ENCODE results near the gene TUBGCP2.
A peak's percentile ranks its signal among the peaks of the same experiment; 100 is the strongest.

TUBGCP2 gene

DNA sequence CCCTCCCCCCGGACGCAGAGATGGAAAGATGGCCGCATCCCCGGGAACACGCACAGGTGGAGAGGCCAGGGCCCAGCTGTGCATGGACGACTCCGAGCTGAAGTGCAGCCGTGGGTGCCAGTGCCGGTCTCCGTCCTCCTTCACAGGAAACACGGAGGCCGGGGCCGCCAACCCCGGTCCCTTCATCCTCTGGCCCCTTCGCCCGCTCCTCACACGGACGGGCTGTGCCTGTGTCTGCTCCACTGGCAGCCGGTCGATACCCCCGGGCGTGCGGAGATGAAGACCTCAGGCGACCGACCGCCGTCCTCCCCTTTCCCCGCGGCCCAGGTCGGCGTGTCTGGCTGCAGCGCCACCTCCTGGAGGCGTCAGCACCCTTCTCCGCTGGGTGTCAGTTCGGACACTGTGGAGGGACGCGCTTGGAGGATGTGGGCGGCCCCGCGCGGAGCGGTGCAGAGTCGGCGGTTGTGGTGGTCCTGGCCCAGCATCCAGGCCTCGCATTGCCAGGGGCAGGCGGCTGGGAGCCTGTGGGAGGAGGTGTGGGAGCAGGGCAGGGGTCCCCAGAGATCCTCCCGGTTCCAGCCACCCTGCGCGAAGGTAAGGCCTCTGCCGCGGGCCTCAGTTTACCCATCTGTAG lies 9.9 kb upstream of the TUBGCP2 start:
- H3K4me3 ChIP-seq (ENCODE audit: low read depth, low read length), result peak overlapping the region; percentile 47
- TF ChIP-seq, protein P1, sequence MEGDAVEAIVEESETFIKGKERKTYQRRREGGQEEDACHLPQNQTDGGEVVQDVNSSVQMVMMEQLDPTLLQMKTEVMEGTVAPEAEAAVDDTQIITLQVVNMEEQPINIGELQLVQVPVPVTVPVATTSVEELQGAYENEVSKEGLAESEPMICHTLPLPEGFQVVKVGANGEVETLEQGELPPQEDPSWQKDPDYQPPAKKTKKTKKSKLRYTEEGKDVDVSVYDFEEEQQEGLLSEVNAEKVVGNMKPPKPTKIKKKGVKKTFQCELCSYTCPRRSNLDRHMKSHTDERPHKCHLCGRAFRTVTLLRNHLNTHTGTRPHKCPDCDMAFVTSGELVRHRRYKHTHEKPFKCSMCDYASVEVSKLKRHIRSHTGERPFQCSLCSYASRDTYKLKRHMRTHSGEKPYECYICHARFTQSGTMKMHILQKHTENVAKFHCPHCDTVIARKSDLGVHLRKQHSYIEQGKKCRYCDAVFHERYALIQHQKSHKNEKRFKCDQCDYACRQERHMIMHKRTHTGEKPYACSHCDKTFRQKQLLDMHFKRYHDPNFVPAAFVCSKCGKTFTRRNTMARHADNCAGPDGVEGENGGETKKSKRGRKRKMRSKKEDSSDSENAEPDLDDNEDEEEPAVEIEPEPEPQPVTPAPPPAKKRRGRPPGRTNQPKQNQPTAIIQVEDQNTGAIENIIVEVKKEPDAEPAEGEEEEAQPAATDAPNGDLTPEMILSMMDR (IDR thresholded peaks at IDR 0.05; ENCODE audit: control insufficient read depth, extremely low read depth, insufficient read depth), result peak; percentile 74
- DNase-seq (ENCODE audit: low read depth), result no peak

- TF ChIP-seq, protein P1 (IDR thresholded peaks at IDR 0.05; ENCODE audit: control insufficient read depth, extremely low read depth, insufficient read depth), result no peak
- no peak for DNase-seq (ENCODE audit: low read depth)
- H3K4me3 ChIP-seq (ENCODE audit: low read depth, low read length), result no peak overlapping the region
Observed at GRCh38 chr10:133316732-133317131, 8.1 kb upstream of the TUBGCP2 start.

DNA sequence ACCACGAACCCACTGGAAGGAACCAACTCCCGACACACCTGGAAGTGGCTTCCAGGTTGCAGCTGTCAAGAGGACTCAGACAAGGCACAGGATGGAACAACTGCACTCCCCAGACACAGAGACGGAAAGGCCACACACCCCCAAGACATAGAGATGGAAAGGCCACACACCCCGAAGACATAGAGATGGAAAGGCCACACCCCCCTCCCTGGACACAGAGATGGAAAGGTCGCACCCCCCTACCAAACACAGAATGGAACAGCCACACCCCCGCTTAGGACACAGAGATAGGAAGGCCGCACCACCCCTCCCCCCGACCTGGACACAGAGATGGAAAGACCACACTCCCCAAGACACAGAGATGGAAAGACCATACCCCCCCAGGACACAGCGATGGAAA lies 7.6 kb upstream of the TUBGCP2 start:
- TF ChIP-seq, protein P1 (IDR thresholded peaks at IDR 0.05; ENCODE audit: control insufficient read depth, extremely low read depth, insufficient read depth), result no peak
- no peak for DNase-seq (ENCODE audit: low read depth)
- no peak overlapping the region for H3K4me3 ChIP-seq (ENCODE audit: low read depth, low read length)

GRCh38 chr10:133315847-133316246 lies 7.2 kb upstream of the TUBGCP2 start:
- TF ChIP-seq, protein P1 (IDR thresholded peaks at IDR 0.05; ENCODE audit: control insufficient read depth, extremely low read depth, insufficient read depth), result no peak
- no peak for DNase-seq (ENCODE audit: low read depth)

GRCh38 chr10:133314911-133315310 lies 6.2 kb upstream of the TUBGCP2 start:
- no peak overlapping the region for H3K4me3 ChIP-seq (ENCODE audit: low read depth, low read length)
- DNase-seq (ENCODE audit: low read depth), result no peak
- TF ChIP-seq, protein P1 (IDR thresholded peaks at IDR 0.05; ENCODE audit: control insufficient read depth, extremely low read depth, insufficient read depth), result no peak

More at GRCh38 chr10:133315847-133316246, 7.2 kb upstream of the TUBGCP2 start:
- H3K4me3 ChIP-seq (ENCODE audit: low read depth, low read length), result no peak overlapping the region

GRCh38 chr10:133313192-133313591 lies 4.5 kb upstream of the TUBGCP2 start:
- no peak overlapping the region for H3K4me3 ChIP-seq (ENCODE audit: low read depth, low read length)
- DNase-seq (ENCODE audit: low read depth), result no peak
- TF ChIP-seq, protein P1 (IDR thresholded peaks at IDR 0.05; ENCODE audit: control insufficient read depth, extremely low read depth, insufficient read depth), result no peak

DNA sequence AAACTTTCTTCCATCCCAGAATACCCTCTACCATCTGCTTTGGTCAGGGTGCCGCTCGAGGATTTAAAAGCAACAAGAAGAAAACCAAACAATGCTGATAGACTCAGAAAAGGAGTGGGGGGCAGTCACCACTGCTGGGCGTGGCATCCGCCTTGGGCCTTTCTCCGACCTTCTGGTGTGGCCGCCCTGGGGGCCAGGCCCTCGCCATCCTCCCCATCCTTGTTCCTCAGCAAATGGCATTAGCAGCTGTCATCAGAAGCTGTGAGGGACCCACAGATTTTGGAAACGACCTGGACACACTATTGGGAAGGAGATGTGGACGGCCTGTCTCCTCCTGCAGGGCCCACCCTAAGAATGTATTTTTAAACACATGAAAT lies 4.1 kb upstream of the TUBGCP2 start:
- DNase-seq (ENCODE audit: low read depth), result no peak
- H3K4me3 ChIP-seq (ENCODE audit: low read depth, low read length), result no peak overlapping the region
- TF ChIP-seq, protein P1 (IDR thresholded peaks at IDR 0.05; ENCODE audit: control insufficient read depth, extremely low read depth, insufficient read depth), result no peak
